Measurements from ENCODE around the gene ENKUR.

ENKUR gene

GRCh38 chr10:24938525-24938924 is 77.4 kb downstream of the ENKUR start:
- no peak for TF ChIP-seq CTCF (IDR thresholded peaks at IDR 0.05)
- Histone ChIP-seq H3K27ac (no peak overlapping the region), H3K4me3 (no peak overlapping the region)
- no peak for DNase-seq (ENCODE audit: low spot score)

- TF ChIP-seq CTCF (IDR thresholded peaks at IDR 0.05): no peak
- no peak overlapping the region for H3K4me3 ChIP-seq
- DNase-seq (ENCODE audit: low spot score): no peak
- no peak overlapping the region for H3K27ac ChIP-seq
Measured at GRCh38 chr10:24938076-24938475, 77.9 kb downstream of the ENKUR start.

- DNase-seq (ENCODE audit: low spot score): no peak
- Histone ChIP-seq H3K4me3 (no peak overlapping the region), H3K27ac (no peak overlapping the region)
- no peak for TF ChIP-seq CTCF (IDR thresholded peaks at IDR 0.05)
Measured at GRCh38 chr10:24935504-24936292, 80.3 kb downstream of the ENKUR start.
